Measurements from ENCODE around the gene INO80B.

DNA sequence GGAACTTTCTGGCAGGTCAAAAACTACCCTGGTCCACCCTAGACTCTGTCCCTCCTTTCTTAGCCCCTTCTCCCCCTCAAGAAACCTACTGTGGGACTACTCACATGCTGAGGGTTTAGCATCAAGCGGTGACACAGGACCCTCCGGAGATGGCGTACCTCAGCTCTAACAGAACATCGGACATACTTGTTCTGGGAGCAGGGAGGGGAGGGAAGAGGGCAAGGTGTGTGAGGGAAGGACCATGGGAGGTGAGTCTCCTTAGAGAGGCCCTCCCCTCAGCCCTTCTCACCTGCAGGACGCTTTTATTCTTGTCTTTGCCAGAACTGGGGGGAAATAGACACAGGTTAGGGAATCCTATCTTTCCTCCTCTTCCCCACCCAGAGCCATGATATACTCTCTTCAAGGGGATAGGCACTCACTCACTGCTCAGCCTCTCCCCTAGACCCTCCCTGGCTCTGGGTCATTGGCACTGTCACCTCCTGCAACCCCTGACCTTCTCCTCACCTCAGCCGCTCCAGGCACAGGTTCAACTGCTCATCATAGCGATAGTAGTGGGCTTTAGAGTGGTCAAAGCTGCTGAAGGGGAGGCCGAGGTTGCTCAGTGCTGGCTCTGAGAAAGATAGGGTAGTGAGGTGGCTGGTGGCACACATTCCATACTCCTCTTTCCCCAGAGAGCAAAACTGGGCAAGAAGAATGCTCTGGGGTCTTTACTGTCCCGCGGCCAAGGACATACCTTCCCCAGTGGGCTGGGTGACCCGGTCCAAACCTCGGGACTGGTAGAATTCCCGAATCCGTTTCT is 50.8 kb downstream of the INO80B start:
- TF ChIP-seq RAD21 (conservative IDR thresholded peaks at IDR 0.05) (no peak), CTCF (IDR thresholded peaks at IDR 0.05; ENCODE audit: poor library complexity, severe bottlenecking) (no peak), EP300 (conservative IDR thresholded peaks at IDR 0.05; ENCODE audit: poor library complexity, severe bottlenecking) (no peak), POLR2AphosphoS5 (IDR thresholded peaks at IDR 0.05) (no peak), EZH2 (IDR thresholded peaks at IDR 0.05; ENCODE audit: borderline replicate concordance, insufficient read depth, low read length, poor library complexity, severe bottlenecking) (no peak)
- TF ChIP-seq, protein P1, sequence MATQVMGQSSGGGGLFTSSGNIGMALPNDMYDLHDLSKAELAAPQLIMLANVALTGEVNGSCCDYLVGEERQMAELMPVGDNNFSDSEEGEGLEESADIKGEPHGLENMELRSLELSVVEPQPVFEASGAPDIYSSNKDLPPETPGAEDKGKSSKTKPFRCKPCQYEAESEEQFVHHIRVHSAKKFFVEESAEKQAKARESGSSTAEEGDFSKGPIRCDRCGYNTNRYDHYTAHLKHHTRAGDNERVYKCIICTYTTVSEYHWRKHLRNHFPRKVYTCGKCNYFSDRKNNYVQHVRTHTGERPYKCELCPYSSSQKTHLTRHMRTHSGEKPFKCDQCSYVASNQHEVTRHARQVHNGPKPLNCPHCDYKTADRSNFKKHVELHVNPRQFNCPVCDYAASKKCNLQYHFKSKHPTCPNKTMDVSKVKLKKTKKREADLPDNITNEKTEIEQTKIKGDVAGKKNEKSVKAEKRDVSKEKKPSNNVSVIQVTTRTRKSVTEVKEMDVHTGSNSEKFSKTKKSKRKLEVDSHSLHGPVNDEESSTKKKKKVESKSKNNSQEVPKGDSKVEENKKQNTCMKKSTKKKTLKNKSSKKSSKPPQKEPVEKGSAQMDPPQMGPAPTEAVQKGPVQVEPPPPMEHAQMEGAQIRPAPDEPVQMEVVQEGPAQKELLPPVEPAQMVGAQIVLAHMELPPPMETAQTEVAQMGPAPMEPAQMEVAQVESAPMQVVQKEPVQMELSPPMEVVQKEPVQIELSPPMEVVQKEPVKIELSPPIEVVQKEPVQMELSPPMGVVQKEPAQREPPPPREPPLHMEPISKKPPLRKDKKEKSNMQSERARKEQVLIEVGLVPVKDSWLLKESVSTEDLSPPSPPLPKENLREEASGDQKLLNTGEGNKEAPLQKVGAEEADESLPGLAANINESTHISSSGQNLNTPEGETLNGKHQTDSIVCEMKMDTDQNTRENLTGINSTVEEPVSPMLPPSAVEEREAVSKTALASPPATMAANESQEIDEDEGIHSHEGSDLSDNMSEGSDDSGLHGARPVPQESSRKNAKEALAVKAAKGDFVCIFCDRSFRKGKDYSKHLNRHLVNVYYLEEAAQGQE (IDR thresholded peaks at IDR 0.05; ENCODE audit: borderline replicate concordance), result no peak

Measured in neural cell (in vitro differentiated cells).